Rectal smooth muscle tissue (tissue), 1 donor: ENCODE measurements around the gene PHACTR3.

Experiments used
- H3K27ac ChIP-seq: one replicate; pipeline ENCODE4 v1.7.0; 2013; ENCODE audit warnings: low read depth, low read length, inconsistent platforms
- H3K27me3 ChIP-seq: one replicate; pipeline ENCODE4 v1.7.0; 2013; ENCODE audit warnings: low read length; ENCODE audit not compliant: control insufficient read depth, insufficient read depth
- H3K36me3 ChIP-seq: one replicate; pipeline ENCODE4 v1.7.0; 2013; ENCODE audit warnings: low read length; ENCODE audit not compliant: control insufficient read depth, insufficient read depth
- H3K4me1 ChIP-seq: one replicate; pipeline ENCODE4 v1.7.0; 2013; ENCODE audit warnings: low read length; ENCODE audit not compliant: control insufficient read depth, insufficient read depth
- H3K4me3 ChIP-seq: one replicate; pipeline ENCODE4 v1.7.0; 2013; ENCODE audit warnings: low read length
- H3K9ac ChIP-seq: one replicate; pipeline ENCODE4 v1.7.0; 2013; ENCODE audit warnings: low read length

PHACTR3 gene

DNA sequence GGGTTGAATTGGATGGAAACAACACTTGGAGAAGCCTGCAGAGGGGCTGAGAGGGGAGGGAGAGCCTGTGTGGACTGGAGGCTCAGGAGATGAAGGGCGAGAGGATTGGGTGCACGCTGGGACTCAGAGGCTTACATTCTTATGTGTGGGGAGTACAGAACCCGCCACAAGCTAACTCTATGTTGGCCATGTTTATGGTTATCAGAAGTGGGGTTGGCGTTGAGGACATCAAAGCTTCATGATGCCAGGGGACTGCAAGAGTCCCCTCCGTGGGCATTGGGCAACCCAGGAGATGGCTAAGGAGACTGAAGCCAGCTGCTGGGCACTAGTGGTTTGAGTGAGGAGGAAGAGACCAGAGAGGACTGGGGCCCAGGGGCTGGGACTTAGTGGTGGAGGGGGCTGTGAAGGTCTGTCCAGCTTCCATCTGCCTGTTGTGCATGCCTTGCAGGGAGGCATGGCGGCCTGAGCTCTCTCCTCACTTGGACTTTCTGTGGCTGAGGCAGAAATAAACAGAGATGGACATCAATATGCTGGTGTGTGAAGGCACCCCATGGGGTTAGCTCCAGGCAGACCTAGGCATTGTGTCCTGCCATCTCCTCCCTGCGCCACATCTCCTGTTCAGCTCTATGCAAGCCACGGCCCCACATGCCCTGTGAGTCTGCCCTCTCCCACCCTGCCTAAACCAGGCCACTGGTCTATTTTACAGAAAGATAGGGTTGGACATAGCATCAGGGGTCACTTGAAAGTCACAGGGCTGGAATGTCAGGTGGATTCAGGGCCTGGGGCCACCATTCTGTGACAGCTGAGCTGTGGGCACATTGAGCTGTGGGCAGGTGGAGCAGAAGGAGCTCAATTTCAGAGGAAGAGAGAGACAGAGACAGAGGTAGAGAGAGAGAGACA is 61.6 kb downstream of the PHACTR3 start:
- H3K27ac ChIP-seq = no peak overlapping the region

GRCh38 chr20:59666586-59666985 is 62.2 kb downstream of the PHACTR3 start:
- Histone ChIP-seq H3K9ac (no peak overlapping the region), H3K36me3 (no peaks in the 10 kb centered on the region), H3K4me1 (no peaks in the 10 kb centered on the region), H3K4me3 (no peak overlapping the region), H3K27ac (no peak overlapping the region), H3K27me3 (no peaks in the 10 kb centered on the region)

More for the DNA sequence above, 61.6 kb downstream of the PHACTR3 start:
- no peaks in the 10 kb centered on the region for H3K36me3 ChIP-seq
- no peak overlapping the region for H3K9ac ChIP-seq
- H3K4me1 ChIP-seq = no peaks in the 10 kb centered on the region
- no peak overlapping the region for H3K4me3 ChIP-seq
- no peaks in the 10 kb centered on the region for H3K27me3 ChIP-seq

DNA sequence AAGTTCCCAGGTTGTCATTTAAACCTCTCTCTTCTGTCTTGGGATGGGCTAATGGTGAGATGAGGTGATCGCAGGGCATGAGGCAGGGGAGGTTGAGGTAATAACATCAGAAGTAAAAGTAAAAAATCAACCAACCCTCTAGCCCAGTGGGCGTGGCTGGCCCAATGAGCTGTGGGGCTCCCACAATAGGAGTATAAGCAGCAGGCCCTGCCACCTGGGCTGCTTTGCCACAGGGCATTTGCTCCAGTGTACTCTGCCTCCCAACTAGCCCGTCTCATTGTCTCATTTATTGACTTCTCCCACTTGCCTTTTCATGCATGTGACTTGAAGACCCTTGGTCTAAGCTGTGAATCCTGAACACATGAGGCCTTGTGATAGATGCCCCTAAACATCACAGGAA is 62.8 kb downstream of the PHACTR3 start:
- H3K9ac ChIP-seq = no peak overlapping the region

DNA sequence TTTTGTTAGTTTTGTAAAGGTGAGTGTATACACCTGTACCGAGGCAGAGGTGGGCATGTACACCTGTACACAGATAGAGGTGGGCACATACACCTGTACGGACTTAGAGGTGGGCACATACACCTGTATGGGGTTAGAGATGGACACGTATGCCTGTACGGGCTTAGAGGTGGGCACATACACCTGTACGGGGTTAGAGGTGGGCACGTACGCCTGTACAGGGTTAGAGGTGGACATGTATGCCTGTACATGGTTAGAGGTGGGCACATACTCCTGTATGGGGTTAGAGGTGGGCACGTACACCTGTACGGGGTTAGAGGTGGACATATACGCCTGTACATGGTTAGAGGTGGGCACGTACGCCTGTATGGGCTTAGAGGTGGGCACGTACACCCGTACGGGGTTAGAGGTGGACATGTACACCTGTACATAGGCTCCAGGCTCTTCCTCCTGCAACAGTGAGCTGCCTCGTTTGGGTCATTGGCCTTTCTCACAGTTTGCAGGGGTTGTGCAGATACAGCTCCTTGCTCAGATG is 63.7 kb downstream of the PHACTR3 start:
- H3K9ac ChIP-seq = no peak overlapping the region
- H3K36me3 ChIP-seq = no peaks in the 10 kb centered on the region
- H3K27ac ChIP-seq = no peak overlapping the region
- no peaks in the 10 kb centered on the region for H3K4me1 ChIP-seq
- no peak overlapping the region for H3K4me3 ChIP-seq
- no peaks in the 10 kb centered on the region for H3K27me3 ChIP-seq

More for the DNA sequence above, 62.8 kb downstream of the PHACTR3 start:
- no peaks in the 10 kb centered on the region for H3K27me3 ChIP-seq
- H3K27ac ChIP-seq = no peak overlapping the region
- H3K4me1 ChIP-seq = no peaks in the 10 kb centered on the region
- no peaks in the 10 kb centered on the region for H3K36me3 ChIP-seq
- no peak overlapping the region for H3K4me3 ChIP-seq

DNA sequence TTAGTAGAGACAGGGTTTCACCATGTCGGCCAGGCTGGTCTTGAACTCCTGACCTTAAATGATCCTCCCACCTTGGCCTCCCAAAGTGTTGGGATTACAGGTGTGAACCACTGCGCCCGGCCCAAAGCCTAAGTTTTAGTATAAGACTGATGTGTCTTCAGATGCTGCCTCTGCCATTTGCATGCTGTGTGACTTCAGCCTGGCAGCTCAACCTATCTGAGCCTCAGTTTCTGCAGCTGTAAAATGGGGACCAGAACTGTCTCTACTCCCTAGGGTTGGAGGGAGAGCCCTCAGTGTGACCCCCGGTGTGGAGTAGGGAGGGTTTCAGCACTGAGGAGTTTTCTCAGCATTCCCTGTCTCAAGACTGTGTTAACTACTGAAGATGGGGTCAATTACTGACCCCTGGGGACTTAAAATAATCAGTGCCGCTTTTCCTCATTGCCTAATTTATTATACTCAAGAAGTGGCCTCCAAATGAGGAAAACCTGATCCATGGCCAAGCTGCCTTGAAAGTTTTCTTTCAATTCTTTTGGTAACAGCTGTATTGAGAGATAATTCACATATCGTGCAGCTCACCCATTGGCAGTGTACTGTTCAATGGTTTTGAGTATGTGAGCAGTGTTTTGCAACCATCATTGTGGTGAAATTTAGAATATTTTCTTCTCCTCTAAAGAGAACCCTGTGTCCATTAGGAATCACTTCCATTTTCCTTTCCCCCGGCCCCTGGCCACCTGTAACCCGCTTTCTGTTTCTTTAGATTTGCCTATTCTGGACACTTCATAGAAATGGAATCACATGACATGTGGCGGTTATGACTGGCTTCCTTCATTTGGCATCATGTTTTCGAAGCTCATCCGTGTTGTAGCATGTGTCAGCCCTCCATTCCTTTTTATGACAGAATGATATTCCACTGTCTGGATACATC is 64.8 kb downstream of the PHACTR3 start:
- Histone ChIP-seq H3K27ac (no peak overlapping the region), H3K4me3 (no peak overlapping the region), H3K4me1 (no peaks in the 10 kb centered on the region), H3K9ac (no peak overlapping the region), H3K36me3 (no peaks in the 10 kb centered on the region), H3K27me3 (no peaks in the 10 kb centered on the region)

DNA sequence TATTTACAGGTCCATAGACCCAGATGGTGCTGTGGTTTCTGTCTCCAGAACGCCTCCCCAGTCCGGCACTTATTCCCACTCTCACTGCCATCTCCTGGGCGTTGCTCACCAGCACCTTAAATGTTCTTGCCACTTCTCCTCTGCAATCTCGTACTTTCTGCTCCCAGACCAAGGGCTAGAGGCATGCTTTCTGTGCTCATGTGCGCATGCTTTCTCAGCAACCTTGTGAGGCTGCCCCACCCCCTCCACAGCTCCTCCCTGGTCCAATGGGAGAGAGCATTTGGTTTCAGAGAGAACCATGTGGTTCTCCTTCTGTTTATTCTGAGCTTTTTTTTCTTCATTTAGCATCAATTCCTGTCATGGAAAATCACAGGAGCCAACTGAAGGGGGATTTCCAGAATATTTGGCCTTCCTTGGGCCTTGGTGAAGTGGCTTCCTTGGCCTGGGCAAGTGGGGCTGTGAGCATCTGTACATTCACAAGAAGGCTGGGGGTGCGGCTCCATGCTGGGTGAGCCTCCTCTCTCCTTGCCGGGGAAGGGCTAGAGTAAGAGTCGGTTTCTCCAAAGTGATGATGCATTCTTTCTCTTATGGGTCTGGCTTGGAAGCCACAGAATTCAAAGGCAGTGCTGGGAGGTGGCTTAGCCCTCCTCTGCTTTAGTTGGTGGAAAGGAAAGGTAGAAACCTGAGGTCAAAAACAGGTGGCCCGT is 66.6 kb downstream of the PHACTR3 start:
- no peak overlapping the region for H3K9ac ChIP-seq
- no peak overlapping the region for H3K4me3 ChIP-seq
- no peaks in the 10 kb centered on the region for H3K4me1 ChIP-seq
- H3K36me3 ChIP-seq = no peaks in the 10 kb centered on the region
- H3K27me3 ChIP-seq = peaks cover 2% of the 10 kb centered on the region
- no peak overlapping the region for H3K27ac ChIP-seq

DNA sequence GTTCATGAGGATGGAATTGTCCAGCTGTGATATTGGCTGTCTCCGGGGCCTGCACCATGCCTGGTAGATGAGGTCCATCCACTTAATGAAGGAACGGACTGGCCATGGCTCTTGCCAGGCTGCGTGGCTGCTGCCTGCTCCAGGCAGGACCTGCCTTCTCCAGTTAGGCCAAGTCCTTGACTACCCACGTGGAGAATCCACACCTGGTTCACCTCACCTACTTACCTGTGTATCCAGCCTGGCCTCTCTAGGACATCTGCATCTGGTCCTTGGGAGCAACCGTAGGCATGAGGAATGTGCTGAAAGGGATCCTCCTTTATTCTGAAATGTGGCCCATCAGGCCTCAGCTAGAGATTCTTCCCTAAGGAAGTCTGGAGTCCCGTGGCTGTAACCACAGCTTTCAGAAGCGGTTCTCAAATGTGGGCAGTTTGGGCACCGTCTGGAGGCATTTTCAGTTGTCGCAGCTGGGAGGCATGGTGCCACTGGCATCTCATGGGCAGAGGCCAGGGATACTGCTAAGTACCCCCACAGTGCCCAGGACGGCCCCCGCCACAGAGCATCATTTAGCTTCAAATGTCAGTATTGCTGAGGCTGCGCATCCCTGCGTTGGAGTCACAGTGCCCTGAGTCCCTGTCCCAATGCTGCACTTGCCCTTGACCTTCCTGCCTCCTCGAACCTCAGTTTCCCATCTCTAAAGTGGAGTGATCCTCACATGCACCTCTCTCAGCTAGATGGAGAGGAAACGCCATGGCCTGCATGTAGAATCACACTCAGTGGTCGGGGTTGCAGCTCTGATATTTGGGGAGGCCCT is 67.5 kb downstream of the PHACTR3 start:
- peaks cover 2% of the 10 kb centered on the region for H3K27me3 ChIP-seq
- no peak overlapping the region for H3K27ac ChIP-seq
- no peak overlapping the region for H3K9ac ChIP-seq
- H3K36me3 ChIP-seq = no peaks in the 10 kb centered on the region
- H3K4me1 ChIP-seq = no peaks in the 10 kb centered on the region
- no peak overlapping the region for H3K4me3 ChIP-seq

GRCh38 chr20:59672576-59672975 is 68.2 kb downstream of the PHACTR3 start:
- Histone ChIP-seq H3K27me3 (peaks cover 2% of the 10 kb centered on the region), H3K36me3 (no peaks in the 10 kb centered on the region), H3K9ac (no peak overlapping the region), H3K4me3 (no peak overlapping the region), H3K4me1 (no peaks in the 10 kb centered on the region), H3K27ac (no peak overlapping the region)

DNA sequence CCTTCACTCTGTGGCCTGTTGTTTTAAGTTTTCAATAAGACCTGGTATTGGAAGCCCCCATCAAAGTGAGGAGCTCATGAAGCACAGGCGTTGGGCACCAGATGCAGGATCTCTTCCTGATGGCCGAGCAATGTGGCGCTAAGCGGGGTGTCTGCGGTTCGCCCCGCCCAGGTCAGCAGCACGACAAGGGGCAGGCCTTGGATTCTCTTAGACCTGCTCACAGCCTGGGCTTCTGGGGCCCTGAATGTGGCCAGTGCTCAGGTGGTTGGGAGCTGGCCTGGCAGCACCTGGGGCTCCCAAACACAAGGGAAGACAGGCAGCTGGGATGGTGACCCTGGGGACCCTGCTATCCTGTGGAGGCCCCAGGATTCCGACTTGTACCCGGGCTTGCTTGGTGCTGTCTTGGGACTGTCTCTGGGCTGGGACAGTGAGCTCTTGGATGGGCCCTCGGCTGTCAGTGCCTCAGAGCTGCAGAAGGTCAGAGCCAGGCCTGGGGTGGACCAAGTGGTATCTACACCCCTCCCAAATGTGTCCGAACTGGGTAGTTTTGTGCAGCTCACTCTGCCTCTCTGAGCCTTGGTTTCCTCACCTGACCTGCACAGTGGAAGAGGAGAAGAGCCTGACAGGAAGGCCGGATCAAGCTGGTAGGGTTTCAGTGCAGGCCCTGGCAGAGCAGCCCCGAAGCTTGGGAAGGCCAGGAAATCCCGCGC is 69.1 kb downstream of the PHACTR3 start:
- peaks cover 2% of the 10 kb centered on the region for H3K27me3 ChIP-seq
- H3K4me1 ChIP-seq = no peaks in the 10 kb centered on the region
- H3K27ac ChIP-seq = no peak overlapping the region
- H3K36me3 ChIP-seq = no peaks in the 10 kb centered on the region
- no peak overlapping the region for H3K4me3 ChIP-seq
- H3K9ac ChIP-seq = no peak overlapping the region

DNA sequence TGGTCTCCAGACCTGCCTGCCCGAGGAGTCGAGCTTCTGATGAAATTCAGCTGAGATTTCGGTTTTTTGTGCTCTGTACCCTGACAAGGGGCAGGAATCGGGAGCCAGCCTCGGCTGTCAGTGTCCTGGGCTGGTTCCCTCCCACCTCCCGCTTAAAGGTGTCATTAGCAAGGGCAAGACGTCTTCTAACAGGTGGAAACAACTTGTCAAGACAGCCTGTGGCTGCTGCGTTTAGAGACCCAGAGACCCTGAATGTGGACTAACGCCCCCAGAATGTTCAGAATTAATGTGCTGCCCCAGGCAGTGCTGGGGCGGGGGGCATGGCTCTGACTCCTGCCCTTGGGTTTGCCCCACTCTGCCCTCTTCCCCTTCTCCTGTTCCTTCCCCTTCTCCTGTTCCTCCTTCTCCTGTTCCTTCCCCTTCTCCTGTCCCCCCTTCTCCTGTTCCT is 69.7 kb downstream of the PHACTR3 start:
- H3K36me3 ChIP-seq = no peaks in the 10 kb centered on the region
- H3K27ac ChIP-seq = no peak overlapping the region
- H3K4me1 ChIP-seq = no peaks in the 10 kb centered on the region
- no peak overlapping the region for H3K9ac ChIP-seq
- H3K4me3 ChIP-seq = no peak overlapping the region
- peaks cover 2% of the 10 kb centered on the region for H3K27me3 ChIP-seq
